Suppressor macrophage treated with lipopolysaccharide for 4 hours (primary cell): ENCODE measurements around the gene WRNIP1.
"Not testable (repeated sequence)": the region's sequence is repeated elsewhere in the genome, so short reads cannot be mapped to it uniquely, and the experiment has no call there.

Experiments
- DNase-seq: peaks from one replicate; pipeline ENCODE4 v3.0.0-alpha.2; 2020

WRNIP1 gene

GRCh38 chr6:2741756-2742155 is 23.4 kb upstream of the WRNIP1 start:
- no peak for DNase-seq

DNA sequence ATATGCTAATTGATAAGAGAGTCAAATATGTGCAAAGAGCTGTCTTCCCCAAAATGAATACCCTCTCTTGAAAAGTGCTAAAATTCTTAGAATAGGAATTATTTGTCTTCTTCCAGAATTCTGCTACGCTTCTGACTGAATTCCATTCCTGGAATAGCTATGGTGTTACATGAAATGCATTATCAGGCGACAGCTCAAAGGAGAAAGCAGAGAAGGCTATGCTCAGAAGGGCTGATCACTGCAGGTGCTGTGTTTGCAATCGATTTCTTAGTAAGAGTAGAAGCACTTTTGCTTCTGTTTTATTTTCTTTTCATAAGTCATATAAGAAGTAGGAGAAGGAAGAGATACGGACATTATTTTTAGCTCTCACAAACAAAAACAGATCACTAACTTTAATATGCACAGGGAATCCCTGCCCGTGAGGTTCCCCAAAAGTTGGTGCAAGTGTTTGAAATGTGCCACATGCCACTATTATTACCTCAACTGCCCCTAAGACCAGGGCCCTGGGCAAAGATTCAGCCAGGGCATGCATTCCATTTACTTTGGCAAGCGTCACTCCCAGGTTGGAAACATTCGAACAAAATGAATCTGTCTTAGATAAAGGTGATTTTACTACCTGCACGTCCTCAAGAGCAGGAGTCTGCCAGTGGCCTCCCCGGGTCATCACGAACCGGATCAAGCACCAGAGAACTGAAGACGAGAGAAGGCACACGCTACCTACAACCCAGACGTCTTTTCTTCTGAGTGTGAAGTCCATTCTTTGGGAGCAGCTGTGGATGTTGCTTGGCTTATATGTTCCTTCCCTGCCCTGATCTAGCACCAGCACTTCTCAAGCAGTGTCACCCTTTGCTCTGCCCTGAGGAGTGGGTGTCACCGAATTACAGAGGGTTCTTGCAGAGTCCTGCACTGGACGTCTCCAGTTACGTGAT is 21.6 kb upstream of the WRNIP1 start:
- no peak for DNase-seq

DNA sequence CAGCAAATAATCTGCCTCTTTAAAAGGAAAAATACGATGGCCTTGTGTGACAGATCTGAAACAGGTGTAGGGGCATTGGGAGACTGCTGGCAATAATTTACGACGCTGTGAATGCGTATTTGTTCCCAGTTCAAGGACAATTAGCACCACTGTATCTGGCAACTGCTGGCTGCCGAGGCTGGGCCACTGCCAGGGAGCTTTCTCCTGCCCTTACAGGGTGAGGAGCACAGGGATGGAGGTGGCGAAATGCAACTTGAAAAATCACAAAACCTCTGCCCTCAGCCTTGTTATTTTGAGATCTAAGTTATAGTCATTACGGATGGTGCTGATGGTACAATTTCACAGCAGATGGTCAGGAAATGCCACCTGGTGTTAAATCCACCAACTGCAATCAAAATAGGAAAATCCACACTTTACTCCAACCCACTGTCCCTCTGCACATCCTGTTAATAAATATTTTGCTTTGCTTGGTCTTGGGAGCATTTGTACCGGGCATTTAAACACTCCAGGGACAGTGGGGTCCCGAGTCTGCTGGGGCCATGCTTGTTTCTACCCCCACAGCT is 20.9 kb upstream of the WRNIP1 start:
- no peak for DNase-seq

GRCh38 chr6:2744778-2745177 is 20.4 kb upstream of the WRNIP1 start:
- DNase-seq: no peak

- DNase-seq: no peak
Observed at GRCh38 chr6:2745246-2745645, 19.9 kb upstream of the WRNIP1 start.

DNA sequence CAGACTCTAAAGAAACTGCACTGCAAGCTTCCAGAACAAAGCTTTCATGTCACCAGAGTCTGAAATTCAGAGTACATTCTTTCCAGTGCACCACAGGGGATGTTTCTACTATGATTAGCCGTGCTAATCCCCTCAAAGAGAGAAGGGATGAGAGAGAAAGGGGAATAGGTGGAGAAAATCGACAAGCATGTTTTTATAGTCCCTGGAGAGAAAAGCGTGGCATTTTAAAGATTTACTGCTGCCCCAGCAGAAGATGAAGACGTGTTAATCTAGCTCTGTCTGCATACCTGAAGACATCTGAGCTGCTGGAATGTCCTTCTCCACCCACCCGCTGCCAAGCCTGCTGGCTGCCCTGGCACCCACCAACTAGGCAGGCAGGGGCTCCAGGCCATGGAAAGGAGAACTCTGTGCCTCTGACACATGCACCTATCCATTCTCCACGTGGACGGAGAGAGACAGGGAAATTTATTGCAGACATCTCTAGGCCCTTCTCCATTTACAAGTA is 18.6 kb upstream of the WRNIP1 start:
- DNase-seq: no peak

DNA sequence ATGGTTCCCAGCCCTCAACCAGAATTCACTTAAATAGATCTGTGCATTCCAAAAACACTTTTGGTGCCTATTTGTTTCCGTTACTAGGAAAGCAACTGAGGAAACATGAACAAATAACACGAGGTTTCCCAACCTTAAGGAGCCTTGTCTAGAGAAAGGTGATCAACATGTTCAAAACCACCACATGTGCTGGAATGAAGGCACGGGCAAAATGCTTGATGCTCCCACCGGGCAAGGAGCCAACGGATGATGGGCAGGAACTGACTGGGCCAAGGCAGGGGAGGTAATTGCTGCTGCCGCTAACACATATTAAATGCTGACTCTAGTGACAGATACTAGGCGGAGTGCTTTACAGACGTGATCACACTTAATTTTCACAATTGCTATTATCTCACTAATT is 17.0 kb upstream of the WRNIP1 start:
- no peak for DNase-seq

DNA sequence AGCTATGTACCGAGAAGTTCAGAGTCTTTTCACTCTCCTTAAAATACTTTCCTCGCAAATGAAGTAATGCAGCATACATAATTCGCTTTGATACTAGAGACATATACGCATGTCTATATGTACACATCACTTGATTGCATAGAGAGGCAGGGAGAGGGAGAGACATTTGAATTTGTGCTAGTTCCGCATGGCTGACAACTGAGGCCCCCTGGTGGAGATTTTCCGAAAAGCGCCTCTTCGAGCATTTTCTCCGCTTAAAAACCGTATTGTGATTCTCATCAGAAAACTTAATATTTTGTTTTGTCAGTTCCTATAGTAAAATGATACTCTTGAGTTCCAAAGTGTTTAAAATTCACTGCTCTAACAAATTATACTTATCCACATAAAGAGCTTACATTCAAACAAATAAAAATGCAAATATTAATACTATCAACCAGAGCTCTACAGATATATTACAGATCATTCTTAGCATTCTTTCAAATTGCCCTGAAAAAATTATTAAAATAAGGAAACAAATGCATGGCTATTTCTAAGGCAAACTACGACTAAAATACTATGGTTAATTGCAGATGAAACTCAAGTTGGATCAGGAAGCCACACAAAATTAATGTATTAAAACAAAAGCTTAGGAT is 15.1 kb upstream of the WRNIP1 start:
- peak; percentile 81 for DNase-seq

DNA sequence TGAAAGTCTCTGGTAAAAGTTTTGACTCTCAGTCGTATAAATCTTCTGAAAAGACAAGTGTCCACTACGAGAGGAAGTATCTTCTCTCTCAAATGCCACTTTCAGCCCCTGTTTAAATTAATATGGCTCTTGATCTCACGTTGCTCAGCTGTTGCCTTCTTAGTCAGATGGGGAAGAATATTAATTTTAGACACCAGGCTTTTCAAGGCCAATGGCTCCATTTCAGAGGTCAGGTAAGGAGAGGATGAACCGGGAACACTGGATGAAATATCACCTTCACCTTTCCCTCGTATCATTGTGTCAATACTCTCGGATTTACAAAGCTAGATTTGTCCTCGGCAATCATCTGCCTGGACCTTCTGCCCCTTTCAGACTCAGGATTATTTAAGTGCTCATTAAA is 14.4 kb upstream of the WRNIP1 start, which contains the start of gene MYLK4:
Gene MYLK4 (minus strand): TSS at position 91 of the 400 bp plus-strand sequence. CDS start 1,628 bp downstream, outside the sequence.
- no peak for DNase-seq

DNA sequence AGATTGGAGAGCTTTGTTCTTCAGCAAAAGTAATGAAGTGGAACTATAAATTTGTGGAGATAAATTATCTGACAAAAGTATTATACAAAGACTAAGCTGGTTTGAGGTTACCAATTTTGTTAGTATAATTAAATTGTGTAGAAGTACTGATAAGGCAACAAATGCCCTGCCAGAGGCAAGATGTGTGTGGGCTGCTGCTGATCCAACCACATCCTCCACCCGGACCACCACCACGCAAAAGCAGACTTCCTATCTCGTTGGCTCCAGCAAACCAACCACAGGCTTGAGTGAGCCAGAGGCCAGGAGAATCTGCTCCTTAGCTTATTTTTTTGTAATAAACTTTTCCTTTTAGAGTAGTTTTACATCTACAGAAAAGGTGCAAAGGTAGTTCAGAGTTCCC is 13.3 kb upstream of the WRNIP1 start:
- no peak for DNase-seq

GRCh38 chr6:2752477-2753109 is 12.6 kb upstream of the WRNIP1 start:
- no peak for DNase-seq

DNA sequence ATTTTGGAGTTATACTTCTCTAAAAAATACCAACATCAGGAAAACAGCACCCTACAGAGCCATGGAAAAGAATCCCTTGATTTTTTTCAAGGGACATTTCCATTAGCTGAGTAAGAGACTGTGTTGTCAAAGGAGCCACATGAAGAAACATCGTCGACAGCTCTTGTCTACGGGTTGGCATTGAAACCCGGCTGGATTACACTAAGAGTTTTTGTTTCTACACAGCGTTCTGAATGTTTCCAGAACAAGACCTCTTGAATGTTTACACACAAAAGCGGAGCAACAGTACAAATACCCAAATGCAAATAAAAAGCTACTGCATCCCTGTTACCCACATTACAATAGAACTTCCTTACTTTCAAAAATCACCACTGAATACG is 12.1 kb upstream of the WRNIP1 start:
- no peak for DNase-seq

DNA sequence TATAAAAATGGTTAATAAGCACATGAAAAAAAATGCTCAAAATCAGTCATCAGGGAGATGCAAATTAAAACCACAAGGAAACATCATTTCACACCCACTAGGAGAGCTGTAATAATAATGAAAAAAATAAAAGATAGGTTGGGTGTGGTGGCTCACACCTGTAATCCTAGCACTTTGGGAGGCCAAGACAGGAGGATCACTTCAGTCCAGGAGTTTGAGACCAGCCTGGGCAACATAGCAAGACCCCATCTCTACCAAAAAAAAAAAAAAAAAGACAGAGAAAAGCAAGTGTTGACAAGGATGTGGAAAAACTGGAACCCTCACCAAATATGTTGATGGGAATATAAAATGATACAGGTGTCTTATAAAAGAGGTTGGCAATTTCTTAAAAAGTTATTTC is 11.4 kb upstream of the WRNIP1 start:
- DNase-seq: no peak

DNA sequence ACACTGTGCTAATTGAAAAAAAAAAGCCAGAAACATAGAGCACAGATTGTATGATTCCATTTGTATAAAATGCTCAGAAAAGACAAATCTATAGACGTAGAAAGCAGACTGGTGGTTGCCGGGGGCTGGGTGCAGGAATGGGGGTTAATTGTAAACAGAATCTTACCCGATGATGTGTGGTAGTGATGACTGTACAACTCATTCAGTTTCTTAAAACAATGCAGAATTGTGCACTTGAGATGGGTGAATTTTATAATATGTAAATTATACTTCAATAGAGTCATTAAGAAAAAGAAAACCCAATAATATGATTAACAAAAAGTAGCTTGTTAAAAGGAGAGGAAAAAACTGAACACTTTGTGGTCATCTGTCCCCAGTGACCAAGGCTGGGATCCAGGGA is 10.8 kb upstream of the WRNIP1 start:
- DNase-seq: no peak

DNA sequence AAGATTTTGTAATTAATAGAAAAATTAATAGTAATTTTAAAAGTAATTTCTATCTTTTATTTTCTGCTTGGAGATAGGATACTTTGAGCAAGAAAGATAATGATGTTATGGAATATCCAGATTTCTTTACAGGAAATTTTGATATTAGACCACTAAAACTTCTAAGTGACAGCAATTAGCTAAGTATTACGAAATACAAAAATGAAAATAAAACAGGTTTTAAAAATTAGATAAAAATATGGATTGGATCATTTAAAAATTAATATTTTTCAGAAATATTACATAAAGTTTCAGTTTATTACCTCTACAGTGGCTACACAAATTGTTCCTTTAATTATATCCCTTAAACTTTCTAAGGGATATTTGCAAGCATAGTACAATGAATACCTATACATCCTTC is 10.3 kb upstream of the WRNIP1 start:
- DNase-seq: no peak

- no peak for DNase-seq
Observed at GRCh38 chr6:2755456-2755855, 9.7 kb upstream of the WRNIP1 start.

DNA sequence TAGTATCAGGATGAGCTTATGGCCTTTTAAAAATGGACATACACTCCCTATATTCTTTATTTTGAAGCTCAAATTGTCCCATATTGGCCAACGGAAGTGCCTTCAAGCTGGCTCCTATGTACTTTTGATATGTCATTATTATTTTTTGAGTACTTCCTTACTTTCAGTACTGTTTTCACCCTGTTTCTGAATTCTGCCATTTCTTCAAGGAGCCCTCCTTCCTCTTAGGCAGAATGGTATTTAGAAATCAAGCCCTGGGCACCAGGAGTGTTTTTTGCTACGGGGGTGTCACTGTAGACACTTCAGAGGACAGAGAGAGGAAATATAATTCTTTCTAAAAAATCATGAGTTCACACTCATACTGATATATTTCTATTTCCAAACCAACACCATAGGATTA is 9.0 kb upstream of the WRNIP1 start:
- DNase-seq: peak; percentile 65

DNA sequence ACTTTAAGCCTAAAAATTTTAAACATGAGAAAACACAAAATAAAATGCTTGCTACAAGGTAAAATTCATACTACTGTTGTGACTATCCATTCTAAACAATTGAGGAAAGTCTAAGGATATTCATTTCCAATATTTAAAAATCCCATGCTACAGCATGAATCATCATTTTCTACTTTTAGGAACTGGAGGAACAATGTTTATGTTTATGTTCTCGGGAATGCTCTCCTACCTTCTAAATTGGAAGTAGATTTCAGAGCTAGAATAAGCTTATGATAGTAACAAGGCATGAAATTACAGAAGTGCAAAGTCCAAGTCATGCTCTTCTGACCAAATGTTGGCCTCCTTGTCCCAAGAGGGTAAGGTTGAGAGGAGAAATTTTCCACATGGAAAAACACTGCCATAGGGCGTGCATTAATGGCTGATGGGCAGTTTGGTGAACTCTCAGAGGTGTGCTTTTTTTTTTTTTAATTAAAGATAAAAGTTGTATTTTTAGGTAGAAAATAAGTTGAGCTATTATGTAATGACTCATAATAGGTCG is 8.4 kb upstream of the WRNIP1 start:
- no peak for DNase-seq

DNA sequence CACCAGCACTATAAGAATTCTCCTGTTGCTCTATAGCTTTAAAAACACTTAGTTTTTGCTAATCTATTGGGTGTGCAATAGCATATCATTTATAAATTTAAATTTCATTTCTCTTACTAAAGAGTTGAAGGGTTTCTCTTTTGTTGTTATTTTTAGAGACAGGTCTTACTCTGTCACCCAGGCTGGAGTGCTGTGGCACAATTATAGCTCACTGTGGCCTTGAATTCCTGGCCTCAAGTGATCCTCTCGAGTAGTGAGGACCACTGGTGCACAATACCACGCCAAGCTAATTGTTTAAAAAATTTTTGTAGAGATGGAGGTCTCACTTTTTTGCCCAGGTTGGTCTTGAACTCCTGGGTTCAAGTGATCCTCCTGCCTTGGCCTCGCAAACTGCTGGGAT is 6.2 kb upstream of the WRNIP1 start:
- no peak for DNase-seq

GRCh38 chr6:2760882-2761842 is 4.0 kb upstream of the WRNIP1 start:
- DNase-seq: no peak

- DNase-seq: not testable (repeated sequence)
Observed at GRCh38 chr6:2762868-2763267, 2.3 kb upstream of the WRNIP1 start.

GRCh38 chr6:2763345-2763841 is 1.8 kb upstream of the WRNIP1 start:
- no peak for DNase-seq
